Heart left ventricle (tissue), 16 donors: ENCODE data around the gene GGCT. TPM values are rescaled to one million over a fixed set of nuclear protein-coding genes. Genes with fewer than 3 reads are reported as not detected.
"Not testable (repeated sequence)": the region's sequence is repeated elsewhere in the genome, so short reads cannot be mapped to it uniquely, and the experiment has no call there.

ENCODE experiments used
- ATAC-seq, 4 donors: fragments of 200-7000 bp; cut with Tn5 transposase; one replicate each; pipeline ENCODE4 v1.9.1; 2020 to 2022; ENCODE audit warnings: moderate library complexity in 4 of 4, mild to moderate bottlenecking in 3 of 4, moderate number of reproducible peaks in 1 of 4
- DNase-seq, 5 donors: peaks; one replicate each; pipeline ENCODE4 v3.0.0-alpha.2; 2020
- H3K27ac ChIP-seq, 12 donors: fragments of 200-600 bp; sonication (generic) in 4 of 12; one replicate each; pipeline versions ENCODE4 v1.5.0 to v1.8.0; 2016 to 2022; ENCODE audit warnings: mild to moderate bottlenecking in 2 of 12
- H3K27me3 ChIP-seq, 9 donors: fragments of 200-600 bp; sonication (generic) in 2 of 9; one replicate each; pipeline versions ENCODE4 v1.5.1 to v1.8.0; 2016 to 2022; ENCODE audit warnings: mild to moderate bottlenecking in 3 of 9
- H3K36me3 ChIP-seq, 9 donors: fragments of 200-600 bp; sonication (generic) in 2 of 9; one replicate each; pipeline versions ENCODE4 v1.5.0 to v1.8.0; 2018 to 2022; ENCODE audit warnings: mild to moderate bottlenecking in 2 of 9
- H3K4me1 ChIP-seq, 12 donors: fragments of 200-600 bp; sonication (generic) in 4 of 12; one replicate each; pipeline versions ENCODE4 v1.5.0 to v1.8.0; 2016 to 2022; ENCODE audit warnings: mild to moderate bottlenecking in 3 of 12
- H3K4me3 ChIP-seq, 12 donors: fragments of 200-600 bp; sonication (generic) in 4 of 12; one replicate each; pipeline versions ENCODE4 v1.5.0 to v1.8.0; 2017 to 2022; ENCODE audit warnings: mild to moderate bottlenecking in 9 of 12, moderate library complexity in 4 of 12
- H3K9me3 ChIP-seq, 12 donors: fragments of 200-600 bp; sonication (generic) in 4 of 12; one replicate each; pipeline versions ENCODE4 v1.5.0 to v1.8.0; 2016 to 2022; ENCODE audit warnings: mild to moderate bottlenecking in 1 of 12
- POLR2A ChIP-seq, 2 donors: fragments of 450-650 bp; IDR thresholded peaks; one replicate each; pipeline ENCODE4 v1.6.1; 2017; ENCODE audit warnings: antibody characterized with exemption in 2 of 2, mild to moderate bottlenecking in 2 of 2, moderate library complexity in 2 of 2
- WGBS, 4 donors: extraction: QIAGEN DNeasy Blood & Tissue Kit in 2 of 4; methylation state at CpG; one replicate each; pipeline versions ENCODE4 v1.1.5 to v1.1.7; 2013 to 2018; 5-methylcytosine and 5-hydroxymethylcytosine counted together
- intact Hi-C, 10 donors: fragments of 100-400 bp; cut with DNase I; formaldehyde crosslinking; loops; one replicate each; pipeline versions ENCODE4 v1.11.1 to v1.14.2; 2022
- polyA plus RNA-seq, 2 donors: library from polyadenylated mRNA; stranded (reverse); fragments of 200-250 nt; gene quantifications; one replicate each; pipeline ENCODE4 v1.2.3, GENCODE V29; 2013
- total RNA-seq, 9 donors: library from RNA; depleted of rRNA in 2 of 9; stranded (reverse); fragments of >200 nt in 2 of 9; fragmentation: NEBNext Ultra II Directional in 3 of 9; extraction: Animal tissue kit (Norgen Biotek cat#: 25700) in 3 of 9; gene quantifications; one replicate each; pipeline versions ENCODE4 v1.1.0 to v1.2.4, GENCODE V29; 2016 to 2023
- TF ChIP-seq, protein P1 (sequence below), 12 donors: fragments of 200-600 bp; sonication (generic) in 4 of 12; IDR thresholded peaks; one replicate each; pipeline versions ENCODE4 v1.5.0 to v1.8.0; 2018 to 2022; ENCODE audit warnings: antibody characterized with exemption in 12 of 12, mild to moderate bottlenecking in 5 of 12
- donor health status: ischemic (EF 13 %, LVEDD 7.1; RV severe dilation, severe dysfunction).
- donor health status: healthy with polysubstance abuse.
- donor health status: DM: no; HTN: yes; CAD: no.
- donor health status: DM: no; HTN: no; CAD: no.
- donor health status: ischemic (EF 25% LVEDD 6.9; RV normal size, moderate dysfunction).
- donor health status: ischemic (EF 25% LVEDD 5.7; RV mildly dilated, moderate dysfunction).
- donor health status: healthy.
- donor health status: DM: yes; HTN: yes; CAD: no.
- donor health status: ischemic (EF 35%, LVEDD 5.7; RV mildly dilated, moderate dysfunction).
- donor health status: nonischemic (EF 11% LVEDD 7.7; RV severe dilation, severe dysfunction).
- donor health status: DM: yes; HTN: yes; CAD: no.
- donor health status: PGD.
- donor health status: ischemic (EF 29% LVEDD 5.4; RV normal size, mild dysfunction).
- donor health status: nonischemic (EF 23%, LVEDD 6.1; RV moderate dilation, normal function).

Gene GGCT
- total and polyA plus RNA-seq, 11 donors, result 14.1 to 54.3 (median 18.7) TPM

DNA sequence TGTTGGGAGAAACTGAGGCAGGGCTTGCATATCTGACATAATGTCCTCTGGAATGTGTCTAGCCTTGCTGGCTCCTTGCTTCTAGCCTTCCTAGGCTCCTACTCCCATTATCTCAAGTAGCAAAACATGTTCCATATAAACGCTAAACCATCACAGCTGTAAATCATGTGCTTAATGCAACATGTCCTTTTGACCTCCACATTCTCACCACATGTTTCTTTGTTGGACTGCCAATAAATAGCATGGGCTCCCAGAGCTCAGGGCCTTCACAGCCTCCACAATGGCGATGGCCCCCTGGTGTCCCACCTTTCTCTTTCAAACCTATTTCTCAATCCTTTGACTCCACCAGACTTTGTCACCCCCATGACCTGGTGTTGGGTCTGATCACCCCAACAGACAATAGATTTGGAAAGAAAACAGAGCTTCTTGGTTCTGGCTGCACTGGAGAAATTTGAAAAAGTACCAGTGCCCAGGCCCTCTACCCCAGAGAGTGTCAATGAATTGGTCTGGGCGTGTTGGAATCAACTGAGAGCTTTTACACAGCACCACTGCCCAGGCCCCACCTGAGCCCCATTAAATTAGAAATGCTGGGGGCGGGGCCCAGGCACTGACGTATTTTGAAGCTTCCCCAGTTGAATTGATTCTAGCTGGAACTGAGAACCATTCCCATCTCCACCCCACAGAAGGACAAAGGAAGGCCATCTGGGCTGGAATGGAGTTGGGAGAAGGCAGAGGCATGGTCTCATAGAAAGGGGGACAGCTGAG is 41.3 kb upstream of the GGCT start:
- Histone ChIP-seq H3K36me3 (peaks cover 0 to 26% (median 4%) of the 10 kb centered on the region in 9 donors), H3K4me1 (peaks cover 3 to 24% (median 10%) of the 10 kb centered on the region in 12 donors), H3K27ac (no peak overlapping the region), H3K27me3 (no peaks in the 10 kb centered on the region), H3K9me3 (no peaks in the 10 kb centered on the region), H3K4me3 (no peak overlapping the region)
- 80 to 85% (median 81%) methylated on average over 5 of the region's 5 CpGs for WGBS, 4 donors
- intact Hi-C loops, result loop anchor here in 2 of 10 donors (5.0 kb wide), 2 partner anchors 34 to 269 kb away; no protein-coding TSS in a partner anchor
- ATAC-seq (no peak), DNase-seq (no peak)
- TF ChIP-seq, protein P1, sequence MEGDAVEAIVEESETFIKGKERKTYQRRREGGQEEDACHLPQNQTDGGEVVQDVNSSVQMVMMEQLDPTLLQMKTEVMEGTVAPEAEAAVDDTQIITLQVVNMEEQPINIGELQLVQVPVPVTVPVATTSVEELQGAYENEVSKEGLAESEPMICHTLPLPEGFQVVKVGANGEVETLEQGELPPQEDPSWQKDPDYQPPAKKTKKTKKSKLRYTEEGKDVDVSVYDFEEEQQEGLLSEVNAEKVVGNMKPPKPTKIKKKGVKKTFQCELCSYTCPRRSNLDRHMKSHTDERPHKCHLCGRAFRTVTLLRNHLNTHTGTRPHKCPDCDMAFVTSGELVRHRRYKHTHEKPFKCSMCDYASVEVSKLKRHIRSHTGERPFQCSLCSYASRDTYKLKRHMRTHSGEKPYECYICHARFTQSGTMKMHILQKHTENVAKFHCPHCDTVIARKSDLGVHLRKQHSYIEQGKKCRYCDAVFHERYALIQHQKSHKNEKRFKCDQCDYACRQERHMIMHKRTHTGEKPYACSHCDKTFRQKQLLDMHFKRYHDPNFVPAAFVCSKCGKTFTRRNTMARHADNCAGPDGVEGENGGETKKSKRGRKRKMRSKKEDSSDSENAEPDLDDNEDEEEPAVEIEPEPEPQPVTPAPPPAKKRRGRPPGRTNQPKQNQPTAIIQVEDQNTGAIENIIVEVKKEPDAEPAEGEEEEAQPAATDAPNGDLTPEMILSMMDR (IDR thresholded peaks at IDR 0.05), result no peak
- TF ChIP-seq POLR2A (IDR thresholded peaks at IDR 0.05), result no peak

DNA sequence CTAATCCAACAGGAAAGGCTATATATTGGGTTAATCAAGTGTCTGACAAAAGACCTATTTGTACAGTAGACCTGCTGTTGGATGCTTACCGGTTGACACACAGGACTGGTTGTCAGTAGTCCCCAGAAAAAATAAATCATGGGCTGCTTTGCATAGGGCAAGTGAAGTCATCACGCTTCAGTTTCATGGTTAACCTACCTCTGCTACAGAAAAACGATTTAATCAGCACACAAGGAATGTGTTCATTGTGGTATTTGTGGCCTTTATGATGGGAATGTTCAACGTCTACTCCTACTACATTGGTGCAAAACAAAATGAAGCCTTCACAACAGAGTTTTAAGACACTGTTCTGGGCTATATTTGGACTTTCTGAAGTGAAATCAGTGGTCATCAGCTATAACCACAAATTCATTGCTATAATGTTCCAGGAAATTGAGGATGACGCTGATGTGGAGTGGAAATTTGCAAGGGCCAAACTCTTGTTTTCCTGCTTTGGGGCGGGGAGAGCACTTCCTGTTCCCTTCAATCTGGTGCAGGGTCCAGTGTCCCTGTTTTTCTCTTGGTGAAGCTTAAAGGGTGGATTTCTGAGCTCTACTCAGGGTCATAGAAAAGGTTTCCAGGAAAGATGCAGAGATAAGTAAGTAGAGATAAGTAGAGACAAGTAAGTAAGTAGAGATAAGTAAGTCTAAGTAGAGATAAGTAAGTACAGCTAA is 39.3 kb upstream of the GGCT start:
- Histone ChIP-seq H3K4me3 (no peak overlapping the region), H3K27ac (peak overlapping the region in 1 of 12 donors; percentile 9), H3K4me1 (peaks cover 0 to 6% (median 2%) of the 10 kb centered on the region in 12 donors), H3K36me3 (peaks cover 0 to 23% (median 4%) of the 10 kb centered on the region in 9 donors), H3K9me3 (no peaks in the 10 kb centered on the region), H3K27me3 (no peaks in the 10 kb centered on the region)
- TF ChIP-seq POLR2A (IDR thresholded peaks at IDR 0.05), result no peak
- TF ChIP-seq, protein P1 (IDR thresholded peaks at IDR 0.05), result no peak
- ATAC-seq (peak in 1 of 4 donors; percentile 67), DNase-seq (no peak)
- intact Hi-C loops, result no loop called here
- 68 to 72% (median 71%) methylated on average over 6 of the region's 6 CpGs for WGBS, 4 donors

DNA sequence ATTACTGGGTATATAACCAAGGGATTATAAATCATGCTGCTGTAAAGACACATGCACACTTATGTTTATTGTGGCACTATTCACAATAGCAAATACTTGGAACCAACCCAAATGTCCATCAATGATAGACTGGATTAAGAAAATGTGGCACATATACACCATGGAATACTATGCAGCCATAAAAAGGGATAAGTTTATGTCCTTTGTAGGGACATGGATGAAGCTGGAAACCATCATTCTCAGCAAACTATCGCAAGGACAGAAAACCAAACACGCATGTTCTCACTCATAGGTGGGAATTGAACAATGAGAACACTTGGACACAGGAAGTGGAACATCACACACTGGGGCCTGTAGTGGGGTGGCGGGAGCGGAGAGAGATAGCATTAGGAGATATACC is 38.5 kb upstream of the GGCT start:
- intact Hi-C loops, H3K27ac ChIP-seq, H3K4me1 ChIP-seq, H3K9me3 ChIP-seq, H3K4me3 ChIP-seq, H3K27me3 ChIP-seq, ATAC-seq, DNase-seq: not testable (repeated sequence)
- peaks cover 0 to 23% (median 7%) of the 10 kb centered on the region in 9 donors for H3K36me3 ChIP-seq
- WGBS, 4 donors, result 97 to 99% (median 98%) methylated on average over 4 of the region's 4 CpGs

DNA sequence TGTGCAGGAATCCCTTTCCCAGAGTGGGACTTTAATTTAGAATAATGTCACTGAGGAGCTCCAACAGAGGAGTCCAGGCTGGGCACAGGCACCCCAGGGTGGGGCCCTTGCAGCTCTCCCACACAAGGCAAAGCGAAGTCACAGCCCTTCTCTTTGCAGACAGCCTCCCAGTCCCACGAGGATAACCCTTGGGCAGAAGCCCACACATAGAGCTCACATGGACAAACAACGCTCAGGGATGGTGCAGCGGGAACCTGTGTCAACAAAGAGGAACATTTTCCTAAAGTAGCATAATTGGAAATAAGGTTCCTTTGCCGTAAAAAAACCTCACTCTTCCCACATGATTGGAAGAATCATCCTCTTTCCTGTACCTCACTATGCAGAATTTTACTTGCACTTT is 29.3 kb upstream of the GGCT start:
- Histone ChIP-seq H3K9me3 (no peaks in the 10 kb centered on the region), H3K4me1 (peaks cover 0 to 4% (median 0%) of the 10 kb centered on the region in 12 donors), H3K4me3 (no peak overlapping the region), H3K27me3 (no peaks in the 10 kb centered on the region), H3K27ac (no peak overlapping the region), H3K36me3 (peaks cover 0 to 15% (median 2%) of the 10 kb centered on the region in 9 donors)
- TF ChIP-seq POLR2A (IDR thresholded peaks at IDR 0.05), result no peak
- TF ChIP-seq, protein P1 (IDR thresholded peaks at IDR 0.05), result no peak
- ATAC-seq, result peak in 3 of 4 donors; percentile 41 to 84 (median 62)
- intact Hi-C loops, result no loop called here
- DNase-seq, result peak in 1 of 5 donors; percentile 47
- WGBS, 4 donors, result 53 to 67% (median 56%) methylated on average over 5 of the region's 5 CpGs
